ENCODE measurements around the gene SDR42E2. TPM values are rescaled to one million over a fixed set of nuclear protein-coding genes. Genes with fewer than 3 reads are reported as not detected.
A peak's percentile ranks its signal among the peaks of the same experiment; 100 is the strongest.
"Not testable (repeated sequence)": the region's sequence is repeated elsewhere in the genome, so short reads cannot be mapped to it uniquely, and the experiment has no call there.

Gene SDR42E2
- total and polyA plus RNA-seq, 7 donors, result 0.01 to 0.08 TPM; not detected in 5

DNA sequence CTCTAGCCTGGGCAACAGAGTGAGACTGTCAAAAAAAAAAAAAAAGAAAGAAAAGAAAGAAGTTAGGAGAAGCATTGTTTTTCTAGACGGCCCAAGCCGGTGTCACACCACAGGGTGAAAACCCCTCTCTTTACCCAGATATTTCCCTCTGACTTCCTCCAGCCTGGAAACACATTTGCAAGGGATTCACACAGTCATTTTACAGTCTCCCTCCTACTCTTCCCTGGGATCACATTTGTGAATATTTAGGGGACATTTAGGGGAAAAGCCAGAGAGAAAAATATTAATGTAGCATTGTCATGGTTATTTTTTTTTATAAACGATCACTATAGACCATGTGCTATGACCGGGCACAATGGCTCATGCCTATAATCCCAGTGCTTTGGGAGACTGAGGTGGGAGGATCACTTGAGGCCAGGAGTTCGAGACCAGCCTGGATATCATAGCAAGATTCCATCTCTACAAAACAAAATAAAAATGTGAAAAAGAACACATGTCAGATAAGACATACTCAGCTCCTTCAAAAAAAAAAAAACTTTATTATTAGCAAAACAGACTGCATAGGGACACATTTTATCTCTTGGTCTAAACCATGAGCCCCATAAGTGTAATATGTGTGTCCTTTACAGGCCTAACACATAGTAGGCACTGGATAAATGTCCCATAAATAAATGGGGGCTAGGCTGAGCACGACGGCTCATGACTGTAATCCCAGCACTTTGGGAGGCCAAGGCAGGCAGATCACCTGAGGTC lies 10.9 kb upstream of the SDR42E2 start:
- Histone ChIP-seq H3K36me3 (ENCODE audit: insufficient read depth in 1 of 2, low read depth in 1 of 2) (no peaks in the 10 kb centered on the region), H3K9me3 (no peaks in the 10 kb centered on the region), H3K27ac (no peak overlapping the region), H3K4me1 (no peaks in the 10 kb centered on the region), H3K4me3 (no peak overlapping the region), H3K27me3 (ENCODE audit: insufficient read depth in 3 of 3, low read length in 2 of 3) (no peaks in the 10 kb centered on the region)
- TF ChIP-seq, protein P1, sequence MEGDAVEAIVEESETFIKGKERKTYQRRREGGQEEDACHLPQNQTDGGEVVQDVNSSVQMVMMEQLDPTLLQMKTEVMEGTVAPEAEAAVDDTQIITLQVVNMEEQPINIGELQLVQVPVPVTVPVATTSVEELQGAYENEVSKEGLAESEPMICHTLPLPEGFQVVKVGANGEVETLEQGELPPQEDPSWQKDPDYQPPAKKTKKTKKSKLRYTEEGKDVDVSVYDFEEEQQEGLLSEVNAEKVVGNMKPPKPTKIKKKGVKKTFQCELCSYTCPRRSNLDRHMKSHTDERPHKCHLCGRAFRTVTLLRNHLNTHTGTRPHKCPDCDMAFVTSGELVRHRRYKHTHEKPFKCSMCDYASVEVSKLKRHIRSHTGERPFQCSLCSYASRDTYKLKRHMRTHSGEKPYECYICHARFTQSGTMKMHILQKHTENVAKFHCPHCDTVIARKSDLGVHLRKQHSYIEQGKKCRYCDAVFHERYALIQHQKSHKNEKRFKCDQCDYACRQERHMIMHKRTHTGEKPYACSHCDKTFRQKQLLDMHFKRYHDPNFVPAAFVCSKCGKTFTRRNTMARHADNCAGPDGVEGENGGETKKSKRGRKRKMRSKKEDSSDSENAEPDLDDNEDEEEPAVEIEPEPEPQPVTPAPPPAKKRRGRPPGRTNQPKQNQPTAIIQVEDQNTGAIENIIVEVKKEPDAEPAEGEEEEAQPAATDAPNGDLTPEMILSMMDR (IDR thresholded peaks at IDR 0.05), result no peak
- intact Hi-C loops (cut with DNase I), result no loop called here
- ATAC-seq (no peak), DNase-seq (no peak)
- WGBS, 3 donors, result 65 to 77% (median 66%) methylated on average over 7 of the region's 7 CpGs

DNA sequence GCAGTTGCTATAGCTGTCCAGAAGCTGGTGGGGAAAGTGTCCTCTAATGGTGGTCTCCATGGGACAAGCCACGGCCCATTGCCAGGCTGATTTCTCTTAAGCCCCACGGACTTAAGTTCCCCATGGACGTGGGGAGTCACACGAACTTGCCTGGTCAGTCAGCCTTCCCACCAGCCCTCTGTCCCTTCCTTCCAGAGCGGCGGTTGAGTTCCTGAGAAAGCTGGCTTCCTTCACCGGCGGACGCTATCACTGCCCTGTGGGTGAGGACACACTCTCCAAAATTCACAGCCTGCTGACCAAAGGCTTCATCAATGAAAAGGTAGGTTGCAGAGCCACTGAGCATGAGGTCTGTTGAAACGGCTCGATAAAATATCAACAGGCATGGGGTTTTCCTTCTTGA lies 10.0 kb upstream of the SDR42E2 start:
- Histone ChIP-seq H3K27ac (no peak overlapping the region), H3K9me3 (no peaks in the 10 kb centered on the region), H3K27me3 (ENCODE audit: insufficient read depth in 3 of 3, low read length in 2 of 3) (no peaks in the 10 kb centered on the region), H3K36me3 (ENCODE audit: insufficient read depth in 1 of 2, low read depth in 1 of 2) (no peaks in the 10 kb centered on the region), H3K4me1 (no peaks in the 10 kb centered on the region), H3K4me3 (no peak overlapping the region)
- WGBS, 3 donors, result 74 to 80% (median 75%) methylated on average over 11 of the region's 11 CpGs
- intact Hi-C loops (cut with DNase I), result no loop called here
- TF ChIP-seq, protein P1 (IDR thresholded peaks at IDR 0.05), result no peak
- ATAC-seq, result no peak
- no peak for DNase-seq

DNA sequence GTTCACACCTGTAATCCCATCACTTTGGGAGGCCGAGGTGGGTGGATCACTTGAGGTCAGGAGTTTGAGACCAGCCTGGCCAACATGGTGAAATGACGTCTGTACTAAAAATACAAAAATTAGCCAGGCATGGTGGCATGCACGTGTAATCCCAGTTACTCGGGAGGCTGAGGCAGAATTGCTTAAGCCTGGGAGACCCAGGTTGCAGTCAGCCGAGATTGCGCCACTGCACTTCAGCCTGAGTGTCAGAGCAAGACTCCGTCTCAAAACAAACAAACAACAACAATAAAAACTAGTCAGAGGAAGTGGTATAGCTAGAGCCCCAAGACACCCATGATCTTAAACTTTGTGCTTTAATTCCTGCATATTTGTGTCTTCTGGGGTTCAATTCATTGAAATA lies 9.2 kb upstream of the SDR42E2 start:
- H3K4me3 ChIP-seq; ATAC-seq; H3K9me3 ChIP-seq; H3K27ac ChIP-seq; H3K27me3 ChIP-seq (ENCODE audit: insufficient read depth in 3 of 3, low read length in 2 of 3); DNase-seq; intact Hi-C loops (cut with DNase I); H3K4me1 ChIP-seq; H3K36me3 ChIP-seq (ENCODE audit: insufficient read depth in 1 of 2, low read depth in 1 of 2): not testable (repeated sequence)
- WGBS, 3 donors, result 58 to 81% (median 63%) methylated on average over 7 of the region's 7 CpGs

DNA sequence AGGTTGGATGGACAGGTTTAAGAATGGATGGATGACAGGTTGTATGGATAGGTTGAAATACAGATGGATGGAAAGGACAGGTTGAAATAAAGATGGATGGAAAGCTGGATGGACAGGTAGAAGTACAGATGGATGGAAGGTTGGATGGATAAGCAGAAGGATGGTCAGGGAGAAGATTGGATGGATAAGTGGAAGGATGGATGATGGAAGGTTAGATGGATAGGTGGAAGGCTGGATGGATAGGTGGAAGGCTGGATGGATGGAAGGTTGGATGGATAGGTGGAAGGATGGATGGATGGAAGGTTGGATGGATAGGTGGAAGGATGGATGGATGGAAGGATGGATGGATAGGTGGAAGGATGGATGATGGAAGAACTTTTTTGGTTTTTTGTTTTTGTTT lies 905 bp upstream of the SDR42E2 start:
- H3K27ac ChIP-seq, result no peak overlapping the region

DNA sequence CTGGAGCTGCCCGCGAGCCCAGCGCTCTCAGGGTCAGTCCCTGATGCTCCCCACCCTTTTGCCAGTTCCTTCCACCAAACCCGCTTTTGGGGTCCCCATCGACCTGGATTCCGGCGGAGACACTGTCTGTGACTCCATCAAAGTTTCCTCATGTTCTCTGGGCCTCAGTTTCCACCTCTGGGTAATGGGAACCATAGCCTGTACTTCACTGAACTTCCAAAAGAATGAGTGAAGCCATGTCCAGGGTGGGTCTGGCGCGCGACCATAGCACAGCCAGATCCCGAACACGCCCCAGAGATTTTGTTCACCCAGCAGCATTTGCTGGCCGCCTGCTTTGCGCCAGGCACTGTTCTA lies 327 bp downstream of the SDR42E2 start:
- 27 to 33% (median 28%) methylated on average over 14 of the region's 14 CpGs for WGBS, 3 donors
- Histone ChIP-seq H3K27ac (no peak overlapping the region), H3K4me1 (no peaks in the 10 kb centered on the region), H3K9me3 (no peaks in the 10 kb centered on the region), H3K4me3 (peak overlapping the region; percentile 42), H3K27me3 (ENCODE audit: insufficient read depth in 3 of 3, low read length in 2 of 3) (peaks cover 0 to 25% (median 6%) of the 10 kb centered on the region in 3 donors), H3K36me3 (ENCODE audit: insufficient read depth in 1 of 2, low read depth in 1 of 2) (no peaks in the 10 kb centered on the region)
- TF ChIP-seq, protein P1 (IDR thresholded peaks at IDR 0.05), result no peak
- no peak for DNase-seq
- no peak for ATAC-seq
- intact Hi-C loops (cut with DNase I), result no loop called here

More for the DNA sequence above, 905 bp upstream of the SDR42E2 start:
- no peaks in the 10 kb centered on the region for H3K4me1 ChIP-seq
- TF ChIP-seq, protein P1 (IDR thresholded peaks at IDR 0.05), result no peak
- no peaks in the 10 kb centered on the region for H3K9me3 ChIP-seq
- H3K27me3 ChIP-seq (ENCODE audit: insufficient read depth in 3 of 3, low read length in 2 of 3), result peaks cover 0 to 25% (median 6%) of the 10 kb centered on the region in 3 donors
- H3K4me3 ChIP-seq, result no peak overlapping the region
- ATAC-seq, result no peak
- no peak for DNase-seq
- H3K36me3 ChIP-seq (ENCODE audit: insufficient read depth in 1 of 2, low read depth in 1 of 2), result no peaks in the 10 kb centered on the region
- intact Hi-C loops (cut with DNase I), result no loop called here

Data from psoas muscle (tissue), 8 donors.